ENCODE measurements around the gene PDSS2. TPM values are rescaled to one million over a fixed set of nuclear protein-coding genes. Genes with fewer than 3 reads are reported as not detected.

The PDSS2 gene
- total and polyA plus RNA-seq, 4 donors: 10.5 to 20.9 (median 16.0) TPM

GRCh38 chr6:107108201-107108890 is 351.0 kb downstream of the PDSS2 start:
- Histone ChIP-seq H3K9me3 (ENCODE audit: control insufficient read depth in 4 of 4, low read length in 3 of 4) (no peaks in the 10 kb centered on the region), H3K27me3 (ENCODE audit: control insufficient read depth in 4 of 4, insufficient read depth in 4 of 4, low read length in 3 of 4) (no peaks in the 10 kb centered on the region), H3K4me1 (ENCODE audit: control insufficient read depth in 4 of 4, insufficient read depth in 4 of 4, low read length in 3 of 4) (no peaks in the 10 kb centered on the region), H3K4me3 (ENCODE audit: low read depth in 1 of 3, low read length in 3 of 3) (no peak overlapping the region), H3K36me3 (ENCODE audit: control insufficient read depth in 4 of 4, insufficient read depth in 3 of 4, low read depth in 1 of 4, low read length in 3 of 4) (no peaks in the 10 kb centered on the region), H3K9ac (ENCODE audit: low read depth in 1 of 2, low read length in 2 of 2) (no peak overlapping the region), H3K27ac (ENCODE audit: low read depth in 1 of 2, low read length in 2 of 2) (no peak overlapping the region)
- TF ChIP-seq TAF1 (conservative IDR thresholded peaks at IDR 0.05): no peak
- TF ChIP-seq FOXA2 (IDR thresholded peaks at IDR 0.05): no peak
- no peak for TF ChIP-seq REST (IDR thresholded peaks at IDR 0.05)
- TF ChIP-seq SP1 (IDR thresholded peaks at IDR 0.05): no peak
- TF ChIP-seq GABPA (IDR thresholded peaks at IDR 0.05 in 1 of 2, conservative IDR thresholded peaks at IDR 0.05 in 1 of 2): no peak
- no peak for TF ChIP-seq FOXA1 (IDR thresholded peaks at IDR 0.05)
- WGBS: 95% methylated on average over 17 of the region's 17 CpGs
- no peak for DNase-seq (ENCODE audit: low spot score)

DNA sequence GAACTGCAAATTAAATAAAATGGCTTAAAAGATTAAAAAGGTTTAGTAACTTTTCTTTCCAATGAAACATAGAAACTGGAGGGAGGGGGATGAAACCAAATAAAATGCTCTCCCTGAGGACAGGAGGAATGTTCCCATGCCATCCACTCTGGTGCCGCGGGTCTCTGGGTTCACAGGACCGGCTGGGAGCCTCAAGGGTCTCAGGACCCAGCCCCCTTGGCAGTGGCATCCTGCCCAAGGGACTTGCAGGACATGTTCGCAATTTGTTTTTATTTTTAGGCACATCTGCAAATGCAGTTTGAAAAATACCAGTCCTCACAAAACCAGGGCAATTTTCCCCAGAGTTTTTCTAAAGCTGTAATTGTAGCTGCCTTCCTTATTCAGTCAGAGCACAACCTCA is 351.6 kb downstream of the PDSS2 start:
- 95% methylated on average over 4 of the region's 4 CpGs for WGBS
- H3K4me3 ChIP-seq (ENCODE audit: low read depth in 1 of 3, low read length in 3 of 3): no peak overlapping the region
- no peak overlapping the region for H3K27ac ChIP-seq (ENCODE audit: low read depth in 1 of 2, low read length in 2 of 2)
- DNase-seq (ENCODE audit: low spot score): no peak
- H3K36me3 ChIP-seq (ENCODE audit: control insufficient read depth in 4 of 4, insufficient read depth in 3 of 4, low read depth in 1 of 4, low read length in 3 of 4): no peaks in the 10 kb centered on the region
- H3K9ac ChIP-seq (ENCODE audit: low read depth in 1 of 2, low read length in 2 of 2): no peak overlapping the region
- no peaks in the 10 kb centered on the region for H3K27me3 ChIP-seq (ENCODE audit: control insufficient read depth in 4 of 4, insufficient read depth in 4 of 4, low read length in 3 of 4)
- H3K4me1 ChIP-seq (ENCODE audit: control insufficient read depth in 4 of 4, insufficient read depth in 4 of 4, low read length in 3 of 4): no peaks in the 10 kb centered on the region
- no peak for TF ChIP-seq RAD21 (IDR thresholded peaks at IDR 0.05)
- no peak for TF ChIP-seq FOXA1 (IDR thresholded peaks at IDR 0.05)
- TF ChIP-seq ATF3 (IDR thresholded peaks at IDR 0.05): no peak
- TF ChIP-seq NR2F2 (IDR thresholded peaks at IDR 0.05): no peak
- TF ChIP-seq MAX (IDR thresholded peaks at IDR 0.05): no peak
- TF ChIP-seq HNF4A (conservative IDR thresholded peaks at IDR 0.05): no peak
- no peak for TF ChIP-seq GABPA (IDR thresholded peaks at IDR 0.05 in 1 of 2, conservative IDR thresholded peaks at IDR 0.05 in 1 of 2)
- no peak for TF ChIP-seq JUND (IDR thresholded peaks at IDR 0.05)
- TF ChIP-seq REST (IDR thresholded peaks at IDR 0.05): no peak
- TF ChIP-seq TAF1 (conservative IDR thresholded peaks at IDR 0.05): no peak
- TF ChIP-seq HNF4G (IDR thresholded peaks at IDR 0.05): no peak
- TF ChIP-seq, protein P1, sequence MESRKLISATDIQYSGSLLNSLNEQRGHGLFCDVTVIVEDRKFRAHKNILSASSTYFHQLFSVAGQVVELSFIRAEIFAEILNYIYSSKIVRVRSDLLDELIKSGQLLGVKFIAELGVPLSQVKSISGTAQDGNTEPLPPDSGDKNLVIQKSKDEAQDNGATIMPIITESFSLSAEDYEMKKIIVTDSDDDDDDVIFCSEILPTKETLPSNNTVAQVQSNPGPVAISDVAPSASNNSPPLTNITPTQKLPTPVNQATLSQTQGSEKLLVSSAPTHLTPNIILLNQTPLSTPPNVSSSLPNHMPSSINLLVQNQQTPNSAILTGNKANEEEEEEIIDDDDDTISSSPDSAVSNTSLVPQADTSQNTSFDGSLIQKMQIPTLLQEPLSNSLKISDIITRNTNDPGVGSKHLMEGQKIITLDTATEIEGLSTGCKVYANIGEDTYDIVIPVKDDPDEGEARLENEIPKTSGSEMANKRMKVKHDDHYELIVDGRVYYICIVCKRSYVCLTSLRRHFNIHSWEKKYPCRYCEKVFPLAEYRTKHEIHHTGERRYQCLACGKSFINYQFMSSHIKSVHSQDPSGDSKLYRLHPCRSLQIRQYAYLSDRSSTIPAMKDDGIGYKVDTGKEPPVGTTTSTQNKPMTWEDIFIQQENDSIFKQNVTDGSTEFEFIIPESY (IDR thresholded peaks at IDR 0.05): no peak
- no peak for TF ChIP-seq YY1 (IDR thresholded peaks at IDR 0.05)
- TF ChIP-seq RXRA (IDR thresholded peaks at IDR 0.05): no peak
- H3K9me3 ChIP-seq (ENCODE audit: control insufficient read depth in 4 of 4, low read length in 3 of 4): no peaks in the 10 kb centered on the region
